Spinal cord (tissue), 10 donors: ENCODE data around the gene PROC. TPM values are rescaled to one million over a fixed set of nuclear protein-coding genes. Genes with fewer than 3 reads are reported as not detected.

Source experiments
- DNase-seq, 6 donors: peaks; one replicate each; pipeline versions ENCODE4 v3.0.0 to v3.0.0-alpha.2; 2013 to 2015; ENCODE audit warnings: low spot score in 6 of 6, low read depth in 4 of 6
- H3K27ac ChIP-seq: one replicate; pipeline ENCODE4 v1.5.1; 2013; ENCODE audit warnings: low read depth, low read length, control low read depth
- H3K27me3 ChIP-seq: one replicate; pipeline ENCODE4 v1.6.1; 2013; ENCODE audit warnings: low read length; ENCODE audit not compliant: control insufficient read depth, insufficient read depth
- H3K36me3 ChIP-seq: one replicate; pipeline ENCODE4 v1.6.1; 2013; ENCODE audit warnings: low read length; ENCODE audit not compliant: control insufficient read depth, insufficient read depth
- H3K4me1 ChIP-seq: one replicate; pipeline ENCODE4 v1.6.1; 2013; ENCODE audit warnings: low read length; ENCODE audit not compliant: control insufficient read depth, insufficient read depth
- H3K4me3 ChIP-seq: one replicate; pipeline ENCODE4 v1.5.1; 2013; ENCODE audit warnings: low read depth, low read length, control low read depth
- H3K9me3 ChIP-seq: one replicate; pipeline ENCODE4 v1.6.1; 2013; ENCODE audit warnings: low read length; ENCODE audit not compliant: control insufficient read depth, insufficient read depth
- WGBS: methylation state at CpG from one replicate; pipeline ENCODE4 v1.1.5; 2013; ENCODE audit warnings: missing lambda C conversion rate; ENCODE audit not compliant: insufficient coverage; 5-methylcytosine and 5-hydroxymethylcytosine counted together
- polyA plus RNA-seq, 2 donors: library from polyadenylated mRNA; unstranded; fragments of 120-200 nt; gene quantifications; one replicate each; pipeline ENCODE4 v1.2.1, GENCODE V29; 2013; ENCODE audit not compliant: insufficient read length in 2 of 2
- total RNA-seq, 2 donors: library from RNA; depleted of rRNA in 1 of 2; stranded (reverse); fragments of 120-200 nt in 1 of 2; fragments of >200 nt in 1 of 2; gene quantifications; one replicate each; pipeline versions ENCODE4 v1.2.3 to v1.2.4, GENCODE V29; 2013 to 2014
- donor health status: healthy.

The PROC gene
- total and polyA plus RNA-seq, 4 donors, result 0.99 to 7.0 (median 3.6) TPM

DNA sequence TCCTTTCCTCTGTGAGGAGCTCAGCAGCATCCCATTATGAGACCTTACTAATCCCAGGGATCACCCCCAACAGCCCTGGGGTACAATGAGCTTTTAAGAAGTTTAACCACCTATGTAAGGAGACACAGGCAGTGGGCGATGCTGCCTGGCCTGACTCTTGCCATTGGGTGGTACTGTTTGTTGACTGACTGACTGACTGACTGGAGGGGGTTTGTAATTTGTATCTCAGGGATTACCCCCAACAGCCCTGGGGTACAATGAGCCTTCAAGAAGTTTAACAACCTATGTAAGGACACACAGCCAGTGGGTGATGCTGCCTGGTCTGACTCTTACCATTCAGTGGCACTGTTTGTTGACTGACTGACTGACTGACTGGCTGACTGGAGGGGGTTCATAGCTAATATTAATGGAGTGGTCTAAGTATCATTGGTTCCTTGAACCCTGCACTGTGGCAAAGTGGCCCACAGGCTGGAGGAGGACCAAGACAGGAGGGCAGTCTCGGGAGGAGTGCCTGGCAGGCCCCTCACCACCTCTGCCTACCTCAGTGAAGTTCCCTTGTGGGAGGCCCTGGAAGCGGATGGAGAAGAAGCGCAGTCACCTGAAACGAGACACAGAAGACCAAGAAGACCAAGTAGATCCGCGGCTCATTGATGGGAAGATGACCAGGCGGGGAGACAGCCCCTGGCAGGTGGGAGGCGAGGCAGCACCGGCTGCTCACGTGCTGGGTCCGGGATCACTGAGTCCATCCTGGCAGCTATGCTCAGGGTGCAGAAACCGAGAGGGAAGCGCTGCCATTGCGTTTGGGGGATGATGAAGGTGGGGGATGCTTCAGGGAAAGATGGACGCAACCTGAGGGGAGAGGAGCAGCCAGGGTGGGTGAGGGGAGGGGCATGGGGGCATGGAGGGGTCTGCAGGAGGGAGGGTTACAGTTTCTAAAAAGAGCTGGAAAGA lies 7.6 kb downstream of the PROC start:
- H3K4me1 ChIP-seq, result peaks cover 10% of the 10 kb centered on the region
- H3K27me3 ChIP-seq, result peaks cover 25% of the 10 kb centered on the region
- no peaks in the 10 kb centered on the region for H3K9me3 ChIP-seq
- H3K4me3 ChIP-seq, result no peak overlapping the region
- H3K36me3 ChIP-seq, result peaks cover 10% of the 10 kb centered on the region
- H3K27ac ChIP-seq, result no peak overlapping the region
- 92% methylated on average over 16 of the region's 16 CpGs for WGBS
- DNase-seq, result no peak

DNA sequence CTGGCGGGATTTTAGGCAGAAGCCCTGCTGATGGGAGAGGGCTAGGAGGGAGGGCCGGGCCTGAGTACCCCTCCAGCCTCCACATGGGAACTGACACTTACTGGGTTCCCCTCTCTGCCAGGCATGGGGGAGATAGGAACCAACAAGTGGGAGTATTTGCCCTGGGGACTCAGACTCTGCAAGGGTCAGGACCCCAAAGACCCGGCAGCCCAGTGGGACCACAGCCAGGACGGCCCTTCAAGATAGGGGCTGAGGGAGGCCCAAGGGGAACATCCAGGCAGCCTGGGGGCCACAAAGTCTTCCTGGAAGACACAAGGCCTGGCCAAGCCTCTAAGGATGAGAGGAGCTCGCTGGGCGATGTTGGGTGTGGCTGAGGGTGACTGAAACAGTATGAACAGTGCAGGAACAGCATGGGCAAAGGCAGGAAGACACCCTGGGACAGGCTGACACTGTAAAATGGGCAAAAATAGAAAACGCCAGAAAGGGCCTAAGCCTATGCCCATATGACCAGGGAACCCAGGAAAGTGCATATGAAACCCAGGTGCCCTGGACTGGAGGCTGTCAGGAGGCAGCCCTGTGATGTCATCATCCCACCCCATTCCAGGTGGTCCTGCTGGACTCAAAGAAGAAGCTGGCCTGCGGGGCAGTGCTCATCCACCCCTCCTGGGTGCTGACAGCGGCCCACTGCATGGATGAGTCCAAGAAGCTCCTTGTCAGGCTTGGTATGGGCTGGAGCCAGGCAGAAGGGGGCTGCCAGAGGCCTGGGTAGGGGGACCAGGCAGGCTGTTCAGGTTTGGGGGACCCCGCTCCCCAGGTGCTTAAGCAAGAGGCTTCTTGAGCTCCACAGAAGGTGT lies 8.5 kb downstream of the PROC start:
- no peak overlapping the region for H3K27ac ChIP-seq
- DNase-seq, result no peak
- H3K4me3 ChIP-seq, result no peak overlapping the region
- WGBS, result 89% methylated on average over 9 of the region's 10 CpGs
- peaks cover 10% of the 10 kb centered on the region for H3K4me1 ChIP-seq
- no peaks in the 10 kb centered on the region for H3K9me3 ChIP-seq
- H3K36me3 ChIP-seq, result peaks cover 10% of the 10 kb centered on the region
- H3K27me3 ChIP-seq, result peaks cover 23% of the 10 kb centered on the region

DNA sequence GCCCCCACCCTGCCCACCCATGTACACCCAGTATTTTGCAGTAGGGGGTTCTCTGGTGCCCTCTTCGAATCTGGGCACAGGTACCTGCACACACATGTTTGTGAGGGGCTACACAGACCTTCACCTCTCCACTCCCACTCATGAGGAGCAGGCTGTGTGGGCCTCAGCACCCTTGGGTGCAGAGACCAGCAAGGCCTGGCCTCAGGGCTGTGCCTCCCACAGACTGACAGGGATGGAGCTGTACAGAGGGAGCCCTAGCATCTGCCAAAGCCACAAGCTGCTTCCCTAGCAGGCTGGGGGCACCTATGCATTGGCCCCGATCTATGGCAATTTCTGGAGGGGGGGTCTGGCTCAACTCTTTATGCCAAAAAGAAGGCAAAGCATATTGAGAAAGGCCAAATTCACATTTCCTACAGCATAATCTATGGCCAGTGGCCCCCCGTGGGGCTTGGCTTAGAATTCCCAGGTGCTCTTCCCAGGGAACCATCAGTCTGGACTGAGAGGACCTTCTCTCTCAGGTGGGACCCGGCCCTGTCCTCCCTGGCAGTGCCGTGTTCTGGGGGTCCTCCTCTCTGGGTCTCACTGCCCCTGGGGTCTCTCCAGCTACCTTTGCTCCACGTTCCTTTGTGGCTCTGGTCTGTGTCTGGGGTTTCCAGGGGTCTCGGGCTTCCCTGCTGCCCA lies 9.3 kb downstream of the PROC start:
- Histone ChIP-seq H3K27ac (no peak overlapping the region), H3K4me1 (peaks cover 6% of the 10 kb centered on the region), H3K36me3 (peaks cover 10% of the 10 kb centered on the region), H3K4me3 (no peak overlapping the region), H3K27me3 (peaks cover 15% of the 10 kb centered on the region), H3K9me3 (no peaks in the 10 kb centered on the region)
- no peak for DNase-seq
- WGBS, result 69% methylated on average over 5 of the region's 7 CpGs

DNA sequence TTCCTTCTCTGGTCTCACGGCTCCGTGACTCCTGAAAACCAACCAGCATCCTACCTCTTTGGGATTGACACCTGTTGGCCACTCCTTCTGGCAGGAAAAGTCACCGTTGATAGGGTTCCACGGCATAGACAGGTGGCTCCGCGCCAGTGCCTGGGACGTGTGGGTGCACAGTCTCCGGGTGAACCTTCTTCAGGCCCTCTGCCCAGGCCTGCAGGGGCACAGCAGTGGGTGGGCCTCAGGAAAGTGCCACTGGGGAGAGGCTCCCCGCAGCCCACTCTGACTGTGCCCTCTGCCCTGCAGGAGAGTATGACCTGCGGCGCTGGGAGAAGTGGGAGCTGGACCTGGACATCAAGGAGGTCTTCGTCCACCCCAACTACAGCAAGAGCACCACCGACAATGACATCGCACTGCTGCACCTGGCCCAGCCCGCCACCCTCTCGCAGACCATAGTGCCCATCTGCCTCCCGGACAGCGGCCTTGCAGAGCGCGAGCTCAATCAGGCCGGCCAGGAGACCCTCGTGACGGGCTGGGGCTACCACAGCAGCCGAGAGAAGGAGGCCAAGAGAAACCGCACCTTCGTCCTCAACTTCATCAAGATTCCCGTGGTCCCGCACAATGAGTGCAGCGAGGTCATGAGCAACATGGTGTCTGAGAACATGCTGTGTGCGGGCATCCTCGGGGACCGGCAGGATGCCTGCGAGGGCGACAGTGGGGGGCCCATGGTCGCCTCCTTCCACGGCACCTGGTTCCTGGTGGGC lies 10.0 kb downstream of the PROC start:
- Histone ChIP-seq H3K4me1 (peaks cover 4% of the 10 kb centered on the region), H3K36me3 (peaks cover 10% of the 10 kb centered on the region), H3K4me3 (no peak overlapping the region), H3K27me3 (peaks cover 8% of the 10 kb centered on the region), H3K9me3 (no peaks in the 10 kb centered on the region), H3K27ac (no peak overlapping the region)
- DNase-seq, result no peak
- 94% methylated on average over 36 of the region's 36 CpGs for WGBS

DNA sequence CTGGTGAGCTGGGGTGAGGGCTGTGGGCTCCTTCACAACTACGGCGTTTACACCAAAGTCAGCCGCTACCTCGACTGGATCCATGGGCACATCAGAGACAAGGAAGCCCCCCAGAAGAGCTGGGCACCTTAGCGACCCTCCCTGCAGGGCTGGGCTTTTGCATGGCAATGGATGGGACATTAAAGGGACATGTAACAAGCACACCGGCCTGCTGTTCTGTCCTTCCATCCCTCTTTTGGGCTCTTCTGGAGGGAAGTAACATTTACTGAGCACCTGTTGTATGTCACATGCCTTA lies 10.5 kb downstream of the PROC start:
- no peak overlapping the region for H3K4me3 ChIP-seq
- H3K36me3 ChIP-seq, result peaks cover 10% of the 10 kb centered on the region
- no peak for DNase-seq
- H3K9me3 ChIP-seq, result no peaks in the 10 kb centered on the region
- H3K27ac ChIP-seq, result no peak overlapping the region
- H3K27me3 ChIP-seq, result peaks cover 3% of the 10 kb centered on the region
- 94% methylated on average over 4 of the region's 6 CpGs for WGBS
- H3K4me1 ChIP-seq, result no peaks in the 10 kb centered on the region

DNA sequence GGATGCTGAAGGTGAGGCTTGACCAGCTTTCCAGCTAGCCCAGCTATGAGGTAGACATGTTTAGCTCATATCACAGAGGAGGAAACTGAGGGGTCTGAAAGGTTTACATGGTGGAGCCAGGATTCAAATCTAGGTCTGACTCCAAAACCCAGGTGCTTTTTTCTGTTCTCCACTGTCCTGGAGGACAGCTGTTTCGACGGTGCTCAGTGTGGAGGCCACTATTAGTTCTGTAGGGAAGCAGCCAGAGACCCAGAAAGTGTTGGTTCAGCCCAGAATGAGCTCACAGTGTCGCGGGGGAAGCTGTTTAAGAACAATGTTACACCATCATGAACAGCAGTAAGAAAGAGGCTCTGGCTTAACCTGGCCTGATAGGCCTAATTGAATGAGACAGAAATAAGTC lies 11.1 kb downstream of the PROC start:
- no peaks in the 10 kb centered on the region for H3K27me3 ChIP-seq
- DNase-seq, result no peak
- no peaks in the 10 kb centered on the region for H3K9me3 ChIP-seq
- peaks cover 10% of the 10 kb centered on the region for H3K36me3 ChIP-seq
- H3K27ac ChIP-seq, result no peak overlapping the region
- H3K4me1 ChIP-seq, result no peaks in the 10 kb centered on the region
- 92% methylated on average over 2 of the region's 4 CpGs for WGBS
- H3K4me3 ChIP-seq, result no peak overlapping the region

DNA sequence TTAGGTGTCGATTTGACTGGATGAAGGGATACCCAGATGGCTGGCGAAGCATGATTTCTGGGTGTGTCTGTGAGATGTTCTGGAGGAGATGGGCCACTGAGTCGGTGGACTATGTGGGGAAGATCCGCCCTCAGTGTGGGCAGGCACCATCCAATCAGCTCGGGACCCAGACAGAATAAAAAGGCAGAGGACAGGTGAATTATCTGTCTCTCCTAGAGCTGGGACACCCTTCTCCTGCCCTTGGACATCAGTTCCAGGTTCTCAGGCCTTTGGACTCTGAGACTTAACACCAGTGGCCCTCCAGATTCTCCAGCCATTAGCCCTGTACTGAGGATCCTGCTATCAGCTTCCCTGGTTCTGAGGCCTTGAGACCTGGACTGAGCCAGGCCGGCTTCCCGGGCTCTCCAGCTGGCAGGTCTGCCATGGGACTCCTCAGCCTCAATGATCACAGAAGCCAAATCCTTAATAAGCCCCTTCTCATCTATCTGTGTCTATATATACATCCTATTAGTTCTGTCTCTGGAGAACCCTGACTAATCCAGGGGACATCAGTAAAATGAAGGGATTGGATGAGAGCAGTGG lies 11.7 kb downstream of the PROC start:
- Histone ChIP-seq H3K4me1 (no peaks in the 10 kb centered on the region), H3K36me3 (peaks cover 10% of the 10 kb centered on the region), H3K4me3 (no peak overlapping the region), H3K27me3 (no peaks in the 10 kb centered on the region), H3K27ac (no peak overlapping the region), H3K9me3 (no peaks in the 10 kb centered on the region)
- 96% methylated on average over 7 of the region's 7 CpGs for WGBS
- no peak for DNase-seq

DNA sequence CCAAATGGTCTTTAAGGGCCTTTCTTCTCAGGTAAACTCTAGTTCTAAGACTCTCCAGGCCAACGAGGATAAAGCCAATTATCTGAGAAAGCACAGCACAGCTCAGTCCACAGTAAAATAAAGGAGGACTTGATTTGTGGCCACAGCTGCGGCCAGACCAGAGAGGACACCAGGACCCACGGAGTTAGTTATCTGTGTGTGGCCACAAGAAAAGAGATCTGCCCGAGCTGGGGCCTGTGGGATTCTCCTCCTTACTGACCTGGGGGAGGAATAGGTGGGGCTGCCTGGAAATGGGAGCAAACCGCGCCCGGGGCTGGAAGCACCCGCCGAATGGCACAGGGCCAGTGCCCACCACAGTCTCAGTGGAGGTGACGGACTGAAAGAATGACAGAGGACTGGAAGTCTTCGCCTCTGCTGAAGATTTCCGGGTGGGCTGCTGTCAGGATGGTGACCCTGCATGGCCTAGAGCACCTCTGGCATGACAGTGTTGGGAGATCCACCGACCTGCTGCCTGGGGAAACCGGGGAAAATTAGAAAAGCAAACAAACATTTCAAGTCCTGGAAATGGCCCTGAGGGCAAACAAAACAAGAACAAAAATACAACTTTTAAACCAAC lies 13.3 kb downstream of the PROC start:
- no peak overlapping the region for H3K4me3 ChIP-seq
- H3K27me3 ChIP-seq, result no peaks in the 10 kb centered on the region
- H3K27ac ChIP-seq, result no peak overlapping the region
- no peak for DNase-seq
- WGBS, result 74% methylated on average over 12 of the region's 14 CpGs
- H3K9me3 ChIP-seq, result no peaks in the 10 kb centered on the region
- H3K4me1 ChIP-seq, result no peaks in the 10 kb centered on the region
- peaks cover 8% of the 10 kb centered on the region for H3K36me3 ChIP-seq
